Stimulated activated CD8-positive, alpha-beta memory T cell treated with anti-CD3 and anti-CD28 coated beads, Interleukin-15, amount 100 ng/mL, for 48 hours (primary cell): ENCODE measurements around the gene TBCEL.
"Not testable (repeated sequence)": the region's sequence is repeated elsewhere in the genome, so short reads cannot be mapped to it uniquely, and the experiment has no call there.

Experiments used
- DNase-seq, 2 donors: peaks; one replicate each; pipeline ENCODE4 v3.0.0-alpha.2; 2020; ENCODE audit warnings: low read depth in 2 of 2

Gene TBCEL

DNA sequence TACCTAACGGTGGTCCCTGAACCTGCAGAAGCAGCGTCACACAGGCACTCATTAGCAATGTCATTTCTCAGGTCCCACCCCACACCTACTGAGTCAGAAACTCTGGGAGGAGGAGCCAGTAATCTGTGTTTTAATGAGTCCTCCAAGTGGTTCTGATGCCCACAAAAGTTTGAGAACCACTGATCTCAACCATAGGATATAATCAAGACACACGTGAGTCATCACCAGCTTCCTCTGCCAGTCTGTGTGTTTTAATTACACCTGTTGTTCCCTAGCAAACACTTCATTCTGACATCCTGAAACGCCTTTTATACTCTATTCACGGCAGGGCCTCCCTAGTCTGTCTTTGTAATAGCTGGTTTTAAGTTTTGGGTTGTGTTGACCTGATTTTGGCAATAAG, 82.9 kb downstream of the TBCEL start:
- DNase-seq = no peak

DNA sequence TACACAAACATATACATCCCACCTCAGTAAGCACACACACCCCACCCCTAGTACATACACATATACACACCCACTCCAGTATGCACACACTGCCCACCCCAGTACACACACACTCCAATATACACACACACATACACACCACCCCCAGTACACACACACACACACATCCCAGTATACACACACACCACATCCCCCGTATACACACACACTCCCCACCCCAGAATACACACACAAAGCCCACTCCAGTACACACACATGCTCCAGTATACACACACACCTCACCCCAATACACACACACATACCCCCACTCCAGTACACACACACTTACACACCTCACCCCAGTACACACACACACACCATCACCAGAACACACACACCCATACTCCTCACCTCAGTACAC, 84.5 kb downstream of the TBCEL start:
- DNase-seq = no peak

DNA sequence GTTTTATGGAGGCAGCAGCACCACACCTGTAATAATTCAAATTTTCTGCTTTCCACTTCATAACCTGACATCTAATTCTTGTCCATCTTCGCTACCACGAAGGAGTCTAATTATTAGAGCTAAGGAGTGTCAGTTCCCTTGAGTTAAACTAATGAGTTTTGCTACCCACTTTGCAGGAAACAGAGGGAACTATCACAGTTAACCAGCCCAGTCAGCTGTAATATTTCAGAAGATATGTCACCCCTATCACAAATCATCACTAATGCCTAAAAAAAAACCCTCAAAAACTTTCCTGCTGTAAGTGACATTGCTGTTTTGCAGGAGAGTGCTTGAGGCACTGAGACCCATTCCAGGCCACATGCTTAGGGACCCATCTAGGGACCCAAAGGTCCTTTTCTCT, 85.6 kb downstream of the TBCEL start:
- DNase-seq = no peak

DNA sequence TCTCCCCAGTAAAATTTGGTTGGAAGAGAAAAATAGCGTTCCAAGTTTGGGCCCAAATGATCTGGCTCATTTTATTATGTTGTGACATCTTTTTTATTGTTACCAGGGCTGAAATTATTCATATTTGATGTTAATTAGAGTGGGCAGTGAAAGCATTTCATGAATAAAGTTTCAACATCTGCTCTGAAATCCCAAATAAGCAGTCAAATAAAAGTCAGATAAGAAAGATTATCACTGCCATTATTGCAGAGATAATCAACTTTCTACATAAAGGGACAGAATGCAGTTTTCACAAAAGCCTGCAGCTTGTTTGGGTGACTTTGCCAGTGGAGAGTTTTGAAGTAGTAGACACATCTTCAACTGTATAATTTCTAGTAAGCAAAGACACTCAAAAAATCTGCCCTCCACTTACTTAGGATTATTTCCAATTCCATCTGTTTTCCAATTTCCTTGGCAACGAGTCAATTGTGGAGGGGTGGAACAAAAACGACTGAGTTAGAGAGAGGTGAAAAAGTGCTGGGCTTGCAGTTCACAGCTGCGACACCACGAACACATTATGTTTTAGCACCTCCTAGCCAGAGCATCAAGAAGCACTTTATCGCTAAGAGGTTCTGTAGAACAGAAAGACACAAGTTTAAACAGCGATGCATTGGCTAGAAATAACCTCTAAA, 86.1 kb downstream of the TBCEL start:
- no peak for DNase-seq

DNA sequence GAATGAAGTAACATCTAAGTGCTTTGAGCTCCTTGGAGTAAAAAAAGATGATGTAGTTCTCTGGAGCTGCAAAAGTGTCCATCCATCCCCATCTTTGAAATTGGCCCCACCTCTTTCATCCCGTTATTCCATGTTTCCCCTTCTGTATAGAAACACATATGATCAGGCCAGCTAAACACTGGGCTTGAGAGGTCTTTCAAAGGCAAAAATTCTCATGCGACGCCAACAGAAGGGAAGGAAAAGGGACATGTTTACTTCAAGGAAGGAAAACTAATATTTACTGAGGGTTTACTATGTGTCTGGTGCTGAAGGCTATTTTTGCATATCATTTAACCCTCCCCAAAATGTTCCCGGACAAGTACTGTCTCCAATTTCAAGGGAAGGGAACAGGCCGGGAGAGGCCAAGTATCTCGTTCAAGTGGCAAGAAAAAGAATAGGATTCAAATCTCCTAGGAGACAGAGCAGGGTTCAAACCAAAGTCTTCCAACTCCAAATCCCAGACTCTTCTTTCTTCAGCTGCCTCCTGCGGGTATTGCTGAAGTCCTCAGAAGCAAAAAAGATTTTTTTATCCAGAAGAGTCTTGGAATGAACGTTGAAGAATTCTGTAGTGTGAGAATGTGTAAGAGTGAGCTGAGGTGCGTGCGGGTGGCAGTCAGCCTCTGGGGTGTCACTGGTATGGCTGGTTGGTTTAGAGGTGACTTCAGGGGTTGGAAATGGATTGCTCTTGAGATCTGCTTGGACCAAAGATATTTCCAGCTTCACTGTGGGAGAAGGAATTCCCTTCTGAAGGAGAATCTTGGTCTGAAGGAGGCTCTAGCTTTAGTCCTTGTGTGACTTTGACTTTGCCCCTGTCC, 87.2 kb downstream of the TBCEL start:
- DNase-seq = no peak

DNA sequence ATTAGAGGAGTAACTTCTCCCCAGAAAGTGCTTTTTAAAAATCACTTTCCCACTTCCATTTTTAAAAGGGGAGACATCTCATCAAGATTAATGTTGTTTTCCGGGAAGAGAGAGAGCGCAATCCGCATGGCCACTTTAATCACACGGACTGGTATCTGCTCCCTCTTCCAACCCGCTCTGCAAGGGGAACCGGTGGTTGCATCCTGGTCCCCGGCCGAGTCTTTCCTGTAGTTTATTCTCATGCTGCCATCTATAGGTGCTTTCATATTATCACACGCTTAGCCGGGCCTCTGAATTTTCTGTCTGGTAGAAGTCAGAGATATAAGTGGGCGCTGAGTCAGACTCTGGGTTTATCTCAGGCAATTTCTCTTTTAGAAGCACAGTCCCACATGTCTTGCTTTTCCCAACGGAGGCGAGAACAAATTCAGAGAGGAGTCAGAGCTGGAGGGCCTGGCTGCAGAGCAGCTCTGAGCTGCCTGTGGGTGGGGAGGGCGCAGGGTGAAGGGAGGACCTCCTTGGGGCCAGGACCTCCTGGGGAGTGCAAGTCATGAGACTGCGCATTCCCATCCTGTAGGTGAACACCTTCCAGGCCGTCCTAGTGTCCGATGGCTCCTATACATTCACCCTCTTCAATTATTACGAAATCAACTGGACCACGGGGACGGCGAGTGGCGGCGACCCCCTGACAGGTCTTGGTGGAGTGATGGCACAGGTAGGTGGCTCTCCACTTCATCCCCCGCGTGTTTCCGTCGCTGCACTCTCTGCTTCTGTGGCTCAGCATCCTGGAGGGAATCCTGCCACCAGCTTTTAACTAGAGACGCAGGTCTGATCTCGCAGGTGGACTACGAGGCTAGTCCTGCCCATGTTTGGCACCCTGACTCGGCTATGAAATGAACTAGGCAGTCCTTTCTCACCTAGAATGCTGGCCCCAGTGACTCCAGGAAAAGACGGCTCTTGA, 88.9 kb downstream of the TBCEL start:
- DNase-seq = peak in 1 of 2 donors; percentile 4

DNA sequence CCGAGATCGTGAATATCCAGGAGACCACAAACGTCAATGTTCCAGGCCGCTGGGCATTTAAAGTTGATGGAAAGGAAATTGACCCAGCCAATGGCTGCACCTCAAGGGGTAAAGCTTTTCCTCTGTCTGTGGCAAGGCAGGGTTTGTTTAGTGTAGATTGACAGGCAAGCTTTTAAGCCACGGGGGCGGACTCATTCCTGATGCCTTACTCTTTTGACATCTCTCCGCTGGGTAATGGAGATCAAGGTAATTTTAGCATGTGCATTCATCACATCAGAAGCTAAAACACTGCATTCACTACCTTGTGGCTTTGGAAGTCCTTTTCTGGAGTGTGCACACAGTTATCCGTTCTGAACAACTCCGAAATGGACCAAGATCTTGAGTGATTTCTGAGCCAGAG, 89.7 kb downstream of the TBCEL start:
- no peak for DNase-seq

DNA sequence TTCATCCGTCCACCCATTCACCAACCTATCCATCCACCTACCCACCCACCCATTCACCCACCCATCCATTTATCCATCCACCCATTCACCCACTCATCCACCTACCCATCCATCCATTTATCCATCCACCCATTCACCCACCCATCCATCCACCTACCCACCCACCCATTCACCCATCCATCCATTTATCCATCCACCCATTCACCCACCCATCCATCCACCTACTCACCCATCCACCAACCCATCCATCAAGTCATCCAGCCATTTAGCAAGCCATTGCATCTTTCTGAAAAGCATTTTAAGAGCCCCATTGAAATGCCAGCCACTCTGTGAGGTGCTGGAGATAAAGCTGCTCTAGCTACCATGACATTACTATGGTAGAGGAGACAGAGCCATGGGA, 91.1 kb downstream of the TBCEL start:
- DNase-seq = not testable (repeated sequence)

DNA sequence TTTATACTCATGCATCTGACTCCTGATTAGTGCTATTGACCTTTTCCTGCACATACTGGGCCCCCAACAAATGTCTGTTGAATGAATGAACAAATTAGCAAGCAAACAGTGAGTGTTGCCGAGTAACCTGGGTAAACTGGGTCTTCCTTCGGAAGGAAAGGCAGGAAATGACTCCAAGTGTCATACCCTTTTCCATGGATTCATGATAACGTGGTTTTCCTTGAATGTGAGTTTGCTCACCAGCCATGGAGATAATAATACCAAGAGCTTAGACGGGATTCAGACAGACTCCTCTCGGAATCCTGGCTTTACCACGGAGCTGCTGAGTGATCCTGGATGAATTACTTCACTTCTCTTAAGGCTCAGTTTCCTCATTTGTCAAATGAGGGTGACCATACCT, 93.9 kb downstream of the TBCEL start:
- no peak for DNase-seq

DNA sequence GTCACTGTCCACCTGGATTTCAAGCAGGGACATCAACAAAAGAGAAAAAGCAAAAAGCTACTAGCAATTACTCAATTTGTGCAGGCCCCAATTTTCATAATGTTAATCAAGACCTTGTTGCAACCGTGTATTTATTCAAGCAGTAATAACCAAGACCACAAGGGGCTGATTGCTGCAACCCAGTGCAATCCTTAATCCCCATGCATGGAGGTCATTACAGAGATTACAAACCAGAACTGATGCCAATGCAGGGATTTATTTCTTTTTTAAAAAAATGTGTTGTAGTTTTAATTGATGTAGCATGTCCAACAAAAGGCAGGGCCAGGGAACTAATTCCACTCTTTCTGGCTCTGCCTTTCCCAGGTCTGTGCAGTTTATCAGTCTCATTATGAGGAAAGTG, 95.5 kb downstream of the TBCEL start:
- DNase-seq = no peak

DNA sequence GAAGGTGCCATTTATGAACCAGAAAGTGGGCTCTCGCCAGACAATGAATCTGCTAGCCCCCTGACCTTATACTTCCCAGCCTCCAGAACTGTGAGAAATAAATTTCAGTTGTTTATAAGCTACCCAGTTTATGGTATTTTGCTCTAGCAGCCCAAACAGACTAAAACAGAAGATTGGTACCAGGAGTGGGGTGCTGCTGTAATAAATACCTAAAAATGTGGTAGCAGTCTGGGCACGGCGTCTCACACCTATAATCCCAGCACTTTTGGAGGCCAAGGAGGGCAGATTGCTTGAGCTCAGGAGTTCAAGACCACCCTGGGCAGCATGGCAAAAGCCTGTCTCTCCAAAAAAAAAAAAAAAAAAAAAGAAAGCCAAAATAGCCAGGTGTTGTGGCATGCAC, 98.4 kb downstream of the TBCEL start:
- DNase-seq = no peak

DNA sequence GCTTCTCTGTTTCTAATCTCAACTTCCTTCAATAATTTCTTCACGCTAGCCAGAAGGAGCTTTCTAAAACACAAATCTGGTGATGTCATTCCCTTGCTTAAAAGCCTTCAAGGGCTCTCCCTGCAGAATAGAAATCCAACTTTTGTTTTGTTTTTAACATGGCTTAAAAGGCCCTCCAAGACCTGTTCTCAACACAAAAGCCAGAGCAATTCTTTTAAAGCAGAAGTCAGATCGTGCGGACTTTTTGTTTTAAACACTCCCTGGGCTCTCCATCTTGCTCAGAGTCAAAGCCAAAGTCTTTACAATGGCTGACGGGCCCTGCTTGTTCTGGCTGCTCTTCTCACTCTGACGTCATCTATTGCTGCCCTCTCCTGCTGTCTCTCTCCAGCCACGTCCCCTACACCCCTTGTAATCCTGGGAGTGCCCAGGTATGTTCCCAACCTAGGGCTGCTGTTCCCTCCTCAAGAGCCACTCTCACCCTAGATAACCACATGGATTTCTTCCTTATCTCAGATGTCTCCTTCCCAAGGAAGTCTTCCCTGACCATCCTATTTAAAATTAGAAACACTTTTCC, 99.7 kb downstream of the TBCEL start:
- no peak for DNase-seq

DNA sequence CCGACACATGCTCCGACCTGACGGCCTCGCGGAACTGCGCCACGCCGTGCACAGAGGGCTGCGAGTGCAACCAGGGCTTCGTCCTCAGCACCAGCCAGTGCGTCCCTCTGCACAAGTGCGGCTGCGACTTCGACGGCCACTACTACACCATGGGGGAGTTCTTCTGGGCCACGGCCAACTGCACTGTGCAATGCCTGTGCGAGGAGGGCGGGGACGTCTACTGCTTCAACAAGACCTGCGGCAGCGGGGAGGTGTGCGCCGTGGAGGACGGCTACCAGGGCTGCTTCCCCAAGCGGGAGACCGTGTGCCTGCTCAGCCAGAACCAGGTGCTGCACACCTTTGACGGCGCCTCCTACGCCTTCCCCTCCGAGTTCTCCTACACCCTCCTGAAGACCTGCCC, 103.9 kb downstream of the TBCEL start:
- no peak for DNase-seq

DNA sequence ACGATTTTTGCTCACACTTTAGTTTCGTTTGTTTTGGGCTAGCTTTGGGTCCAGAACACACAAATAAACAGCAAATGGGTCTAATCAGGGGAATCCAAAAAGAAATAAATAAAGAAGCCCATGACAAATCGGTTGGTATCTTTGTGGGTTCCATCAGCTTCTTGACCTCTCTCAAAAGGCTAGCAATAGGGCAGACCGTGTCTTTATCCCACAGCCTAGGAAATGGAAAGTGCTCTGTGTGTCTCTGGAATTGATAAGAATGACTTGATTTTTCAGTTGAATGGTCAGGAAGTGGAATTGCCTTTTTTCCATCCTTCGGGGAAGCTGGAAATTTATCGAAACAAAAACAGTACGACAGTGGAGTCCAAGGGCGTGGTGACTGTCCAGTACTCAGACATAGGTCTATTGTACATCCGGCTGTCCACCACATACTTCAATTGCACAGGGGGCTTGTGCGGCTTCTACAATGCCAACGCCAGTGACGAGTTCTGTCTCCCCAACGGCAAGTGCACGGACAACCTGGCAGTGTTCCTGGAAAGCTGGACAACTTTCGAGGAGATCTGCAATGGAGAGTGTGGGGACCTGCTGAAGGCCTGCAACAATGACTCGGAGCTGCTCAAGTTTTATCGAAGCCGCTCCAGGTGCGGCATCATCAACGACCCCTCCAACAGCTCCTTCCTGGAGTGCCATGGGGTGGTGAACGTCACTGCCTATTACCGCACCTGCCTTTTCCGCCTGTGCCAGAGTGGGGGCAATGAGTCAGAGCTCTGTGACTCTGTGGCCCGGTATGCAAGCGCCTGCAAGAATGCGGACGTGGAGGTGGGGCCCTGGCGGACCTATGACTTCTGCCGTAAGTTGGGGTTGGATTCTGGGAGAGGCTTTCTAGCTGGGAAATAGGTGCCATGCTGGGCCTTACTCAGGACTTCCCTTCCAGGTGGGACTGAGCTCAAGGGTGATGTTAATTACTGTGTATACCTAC, 105.7 kb downstream of the TBCEL start:
- no peak for DNase-seq

DNA sequence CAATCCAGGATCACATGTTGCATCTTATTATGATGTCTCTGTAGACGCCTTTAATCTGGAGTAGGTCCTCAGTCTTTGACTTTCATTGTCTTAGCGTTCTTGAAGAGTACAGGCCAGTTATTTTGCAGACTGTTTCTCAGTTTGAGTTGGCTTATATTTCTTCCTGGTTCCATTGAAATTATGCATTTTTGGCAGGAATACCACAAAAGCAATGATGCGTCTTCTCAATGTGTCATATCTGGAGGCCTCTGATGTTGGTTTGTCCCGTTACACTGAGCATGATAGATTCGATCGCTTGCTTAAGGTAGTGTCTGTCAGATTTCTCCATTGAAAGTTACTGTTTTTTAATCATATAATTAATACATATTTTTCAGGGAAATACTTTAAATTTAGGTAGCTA, 107.8 kb downstream of the TBCEL start:
- no peak for DNase-seq

DNA sequence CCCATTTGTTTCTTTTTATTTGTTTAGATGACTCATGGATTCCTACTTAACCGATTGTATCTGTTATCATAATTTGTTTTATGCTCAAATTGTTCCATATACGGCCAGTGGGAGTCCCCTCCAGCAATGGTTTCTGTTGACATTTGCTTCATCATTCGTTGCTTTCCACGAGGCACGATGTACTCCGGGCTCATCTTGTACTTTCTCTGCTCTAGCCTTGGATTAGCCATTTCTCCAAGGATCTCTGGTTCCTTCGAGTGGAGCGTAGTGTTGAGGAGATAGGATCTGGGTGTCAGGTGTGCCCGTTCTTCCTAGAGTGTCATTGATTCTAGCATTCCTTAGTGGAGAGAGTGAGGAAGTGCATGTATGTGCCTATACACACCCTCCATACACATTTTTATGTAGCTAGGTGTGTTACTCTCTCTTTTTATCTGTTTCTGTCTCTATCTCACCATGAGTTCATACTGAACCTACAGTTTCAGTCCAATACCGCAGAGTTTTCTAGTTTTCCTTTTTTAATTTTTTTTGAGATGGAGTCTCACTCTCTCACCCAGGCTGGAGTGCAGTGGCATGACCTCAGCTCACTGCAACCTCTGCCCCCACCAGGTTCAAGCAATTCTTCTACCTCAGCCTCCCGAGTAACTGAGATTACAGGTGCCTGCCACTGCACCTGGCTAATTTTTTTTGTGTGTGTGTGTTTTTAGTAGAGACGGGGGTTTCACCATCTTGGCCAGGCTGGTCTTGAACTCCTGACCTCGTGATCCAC, 108.5 kb downstream of the TBCEL start:
- DNase-seq = no peak

DNA sequence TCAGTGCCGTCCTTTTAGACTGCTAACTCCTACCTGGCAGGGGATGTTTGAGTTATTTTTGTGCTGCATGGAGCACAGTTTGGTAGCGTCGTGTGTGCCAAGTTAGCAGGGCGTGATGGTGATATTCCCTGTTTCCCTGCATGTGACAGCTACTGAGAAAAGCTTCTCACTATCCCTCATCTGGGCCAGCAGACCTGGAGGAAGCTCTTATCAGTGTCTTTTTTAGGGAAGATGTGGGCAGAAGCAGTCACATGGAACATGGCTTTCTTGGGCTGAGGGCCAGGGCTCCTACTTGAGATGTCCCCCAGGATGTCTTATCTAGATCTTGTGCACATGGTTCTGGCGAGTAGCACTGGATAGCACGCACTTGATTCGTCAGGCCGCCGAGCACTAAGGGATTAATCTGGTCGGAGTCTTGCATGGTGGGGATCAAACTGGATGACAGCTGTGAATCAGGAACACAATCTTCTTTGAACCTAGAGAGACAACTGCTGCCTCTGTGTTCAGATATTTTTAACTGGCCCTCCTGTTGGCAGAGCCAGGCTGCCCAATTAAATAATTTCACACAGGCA, 110.9 kb downstream of the TBCEL start:
- DNase-seq = no peak

DNA sequence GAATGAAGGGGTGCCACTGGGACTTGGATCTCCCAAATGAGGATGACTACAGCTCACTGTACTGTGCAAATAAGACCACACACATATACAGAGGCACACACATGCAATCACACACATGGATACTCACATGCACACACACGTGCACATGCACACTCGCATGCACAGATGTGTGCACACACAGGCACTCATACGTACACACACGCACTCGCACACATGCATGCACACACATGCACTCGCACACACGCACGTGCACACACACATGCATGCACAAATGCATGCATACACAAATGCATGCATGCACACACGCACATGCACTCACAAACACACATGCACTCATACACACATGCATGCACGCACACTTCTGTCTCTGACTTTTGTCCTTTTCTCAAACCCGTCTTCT, 113.1 kb downstream of the TBCEL start:
- no peak for DNase-seq

DNA sequence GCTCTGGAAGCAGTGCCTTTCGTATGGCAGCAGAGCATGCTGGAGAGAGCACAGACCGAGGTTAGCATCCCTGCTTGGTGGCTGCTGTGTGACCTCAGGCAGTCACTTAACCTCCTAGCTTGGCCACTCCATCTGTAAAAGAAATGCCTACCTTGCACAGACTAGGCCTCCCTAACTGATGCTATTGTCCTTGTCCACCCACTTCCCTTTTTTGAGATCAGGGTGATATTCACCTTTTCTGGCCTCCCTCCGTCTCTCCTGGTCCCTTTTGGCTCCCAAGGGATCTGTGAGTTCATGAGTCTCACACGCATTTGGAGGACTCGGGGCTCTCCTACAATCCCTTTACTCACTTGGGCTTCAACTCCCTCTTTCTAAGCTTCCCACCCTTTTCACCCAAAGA, 114.4 kb downstream of the TBCEL start:
- no peak for DNase-seq

DNA sequence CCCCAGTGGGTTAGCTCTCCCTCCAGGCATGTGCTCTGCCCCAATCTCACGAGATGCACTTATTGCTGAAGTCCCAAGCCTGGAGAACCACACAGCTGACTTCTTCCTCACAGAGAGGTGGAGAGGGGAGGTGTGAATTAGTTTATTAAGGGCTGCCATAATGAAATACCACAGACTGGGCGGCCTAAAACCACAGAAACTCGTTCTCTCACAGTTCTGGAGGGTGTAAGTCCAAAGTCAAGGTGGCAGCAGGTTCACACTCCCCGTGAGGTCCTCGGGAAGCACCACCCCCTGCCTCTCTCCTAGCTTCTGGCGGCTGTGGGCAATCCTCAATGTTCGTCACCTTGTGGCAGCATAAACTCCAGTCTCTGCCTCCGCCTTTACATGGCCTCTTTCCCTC, 116.5 kb downstream of the TBCEL start:
- no peak for DNase-seq
